ENCODE measurements around the gene ITGAE. TPM values are rescaled to one million over a fixed set of nuclear protein-coding genes. Genes with fewer than 3 reads are reported as not detected.

The ITGAE gene
- total and polyA plus RNA-seq, 4 donors: 16.0 to 57.0 (median 27.9) TPM

- ATAC-seq (ENCODE audit: low FRiP score): no peak
- intact Hi-C loops (cut with DNase I): no loop called here
- H3K4me1 ChIP-seq (ENCODE audit: control insufficient read depth in 1 of 2, insufficient read depth in 2 of 2, low read length in 2 of 2): no peaks in the 10 kb centered on the region
- WGBS, 2 donors: 86 to 88% methylated on average over 10 of the region's 10 CpGs
- H3K27ac ChIP-seq (ENCODE audit: low read depth in 1 of 2, low read length in 2 of 2): no peak overlapping the region
- H3K9me3 ChIP-seq (ENCODE audit: control insufficient read depth, low read length): no peaks in the 10 kb centered on the region
- no peak overlapping the region for H3K4me3 ChIP-seq (ENCODE audit: low read length in 2 of 2)
- no peak for DNase-seq
- H3K36me3 ChIP-seq (ENCODE audit: control insufficient read depth in 1 of 2, insufficient read depth in 2 of 2, low read length in 1 of 2): peaks cover 0 to 8% of the 10 kb centered on the region in 2 donors
- H3K27me3 ChIP-seq (ENCODE audit: control insufficient read depth in 1 of 2, insufficient read depth in 2 of 2, low read length in 1 of 2): no peaks in the 10 kb centered on the region
Observed at GRCh38 chr17:3812284-3812683, 11.3 kb upstream of the ITGAE start.

- H3K36me3 ChIP-seq (ENCODE audit: control insufficient read depth in 1 of 2, insufficient read depth in 2 of 2, low read length in 1 of 2): peaks cover 0 to 10% of the 10 kb centered on the region in 2 donors
- no peak overlapping the region for H3K4me3 ChIP-seq (ENCODE audit: low read length in 2 of 2)
- DNase-seq (no peak), ATAC-seq (ENCODE audit: low FRiP score) (no peak)
- no peaks in the 10 kb centered on the region for H3K4me1 ChIP-seq (ENCODE audit: control insufficient read depth in 1 of 2, insufficient read depth in 2 of 2, low read length in 2 of 2)
- H3K27ac ChIP-seq (ENCODE audit: low read depth in 1 of 2, low read length in 2 of 2): no peak overlapping the region
- no peaks in the 10 kb centered on the region for H3K27me3 ChIP-seq (ENCODE audit: control insufficient read depth in 1 of 2, insufficient read depth in 2 of 2, low read length in 1 of 2)
- WGBS, 2 donors: 90 to 91% methylated on average over 4 of the region's 4 CpGs
- H3K9me3 ChIP-seq (ENCODE audit: control insufficient read depth, low read length): no peaks in the 10 kb centered on the region
- intact Hi-C loops (cut with DNase I): no loop called here
Observed at GRCh38 chr17:3810019-3810418, 9.0 kb upstream of the ITGAE start.

GRCh38 chr17:3809135-3809534, 8.1 kb upstream of the ITGAE start:
- no peaks in the 10 kb centered on the region for H3K9me3 ChIP-seq (ENCODE audit: control insufficient read depth, low read length)
- intact Hi-C loops (cut with DNase I): no loop called here
- WGBS, 2 donors: 96 to 97% methylated on average over 4 of the region's 4 CpGs
- H3K36me3 ChIP-seq (ENCODE audit: control insufficient read depth in 1 of 2, insufficient read depth in 2 of 2, low read length in 1 of 2): peaks cover 0 to 10% of the 10 kb centered on the region in 2 donors
- H3K27ac ChIP-seq (ENCODE audit: low read depth in 1 of 2, low read length in 2 of 2): no peak overlapping the region
- no peak for ATAC-seq (ENCODE audit: low FRiP score)
- H3K4me1 ChIP-seq (ENCODE audit: control insufficient read depth in 1 of 2, insufficient read depth in 2 of 2, low read length in 2 of 2): no peaks in the 10 kb centered on the region
- no peak overlapping the region for H3K4me3 ChIP-seq (ENCODE audit: low read length in 2 of 2)
- H3K27me3 ChIP-seq (ENCODE audit: control insufficient read depth in 1 of 2, insufficient read depth in 2 of 2, low read length in 1 of 2): no peaks in the 10 kb centered on the region
- DNase-seq: no peak

GRCh38 chr17:3808701-3809100, 7.7 kb upstream of the ITGAE start:
- Histone ChIP-seq H3K4me1 (ENCODE audit: control insufficient read depth in 1 of 2, insufficient read depth in 2 of 2, low read length in 2 of 2) (no peaks in the 10 kb centered on the region), H3K4me3 (ENCODE audit: low read length in 2 of 2) (no peak overlapping the region), H3K27ac (ENCODE audit: low read depth in 1 of 2, low read length in 2 of 2) (no peak overlapping the region), H3K27me3 (ENCODE audit: control insufficient read depth in 1 of 2, insufficient read depth in 2 of 2, low read length in 1 of 2) (no peaks in the 10 kb centered on the region), H3K36me3 (ENCODE audit: control insufficient read depth in 1 of 2, insufficient read depth in 2 of 2, low read length in 1 of 2) (peaks cover 0 to 10% of the 10 kb centered on the region in 2 donors), H3K9me3 (ENCODE audit: control insufficient read depth, low read length) (no peaks in the 10 kb centered on the region)
- WGBS, 2 donors: 84 to 85% methylated on average over 7 of the region's 7 CpGs
- no peak for DNase-seq
- no peak for ATAC-seq (ENCODE audit: low FRiP score)
- intact Hi-C loops (cut with DNase I): no loop called here

GRCh38 chr17:3805581-3805980, 4.6 kb upstream of the ITGAE start:
- no peaks in the 10 kb centered on the region for H3K27me3 ChIP-seq (ENCODE audit: control insufficient read depth in 1 of 2, insufficient read depth in 2 of 2, low read length in 1 of 2)
- H3K4me3 ChIP-seq (ENCODE audit: low read length in 2 of 2): no peak overlapping the region
- intact Hi-C loops (cut with DNase I): no loop called here
- no peak for DNase-seq
- no peaks in the 10 kb centered on the region for H3K9me3 ChIP-seq (ENCODE audit: control insufficient read depth, low read length)
- WGBS, 2 donors: 96% methylated on average over 5 of the region's 5 CpGs
- ATAC-seq (ENCODE audit: low FRiP score): no peak
- H3K36me3 ChIP-seq (ENCODE audit: control insufficient read depth in 1 of 2, insufficient read depth in 2 of 2, low read length in 1 of 2): peaks cover 0 to 8% of the 10 kb centered on the region in 2 donors
- no peaks in the 10 kb centered on the region for H3K4me1 ChIP-seq (ENCODE audit: control insufficient read depth in 1 of 2, insufficient read depth in 2 of 2, low read length in 2 of 2)
- no peak overlapping the region for H3K27ac ChIP-seq (ENCODE audit: low read depth in 1 of 2, low read length in 2 of 2)

- H3K27me3 ChIP-seq (ENCODE audit: control insufficient read depth in 1 of 2, insufficient read depth in 2 of 2, low read length in 1 of 2): no peaks in the 10 kb centered on the region
- no peaks in the 10 kb centered on the region for H3K9me3 ChIP-seq (ENCODE audit: control insufficient read depth, low read length)
- no peaks in the 10 kb centered on the region for H3K4me1 ChIP-seq (ENCODE audit: control insufficient read depth in 1 of 2, insufficient read depth in 2 of 2, low read length in 2 of 2)
- WGBS, 2 donors: 57 to 59% methylated on average over 6 of the region's 6 CpGs
- peak in 1 of 2 donors; percentile 40 for DNase-seq
- intact Hi-C loops (cut with DNase I): no loop called here
- no peak overlapping the region for H3K4me3 ChIP-seq (ENCODE audit: low read length in 2 of 2)
- H3K27ac ChIP-seq (ENCODE audit: low read depth in 1 of 2, low read length in 2 of 2): no peak overlapping the region
- no peak for ATAC-seq (ENCODE audit: low FRiP score)
- H3K36me3 ChIP-seq (ENCODE audit: control insufficient read depth in 1 of 2, insufficient read depth in 2 of 2, low read length in 1 of 2): peaks cover 0 to 4% of the 10 kb centered on the region in 2 donors
Observed at GRCh38 chr17:3804503-3804931, 3.5 kb upstream of the ITGAE start.

GRCh38 chr17:3803308-3803640, 2.3 kb upstream of the ITGAE start:
- H3K27me3 ChIP-seq (ENCODE audit: control insufficient read depth in 1 of 2, insufficient read depth in 2 of 2, low read length in 1 of 2): no peaks in the 10 kb centered on the region
- 90 to 91% methylated on average over 5 of the region's 5 CpGs for WGBS, 2 donors
- no peaks in the 10 kb centered on the region for H3K9me3 ChIP-seq (ENCODE audit: control insufficient read depth, low read length)
- H3K27ac ChIP-seq (ENCODE audit: low read depth in 1 of 2, low read length in 2 of 2): no peak overlapping the region
- H3K4me3 ChIP-seq (ENCODE audit: low read length in 2 of 2): no peak overlapping the region
- intact Hi-C loops (cut with DNase I): no loop called here
- H3K36me3 ChIP-seq (ENCODE audit: control insufficient read depth in 1 of 2, insufficient read depth in 2 of 2, low read length in 1 of 2): peaks cover 0 to 4% of the 10 kb centered on the region in 2 donors
- ATAC-seq (ENCODE audit: low FRiP score) (no peak), DNase-seq (no peak)
- no peaks in the 10 kb centered on the region for H3K4me1 ChIP-seq (ENCODE audit: control insufficient read depth in 1 of 2, insufficient read depth in 2 of 2, low read length in 2 of 2)

GRCh38 chr17:3802461-3803307, 1.7 kb upstream of the ITGAE start:
- 74 to 78% methylated on average over 19 of the region's 19 CpGs for WGBS, 2 donors
- Histone ChIP-seq H3K4me1 (ENCODE audit: control insufficient read depth in 1 of 2, insufficient read depth in 2 of 2, low read length in 2 of 2) (no peaks in the 10 kb centered on the region), H3K4me3 (ENCODE audit: low read length in 2 of 2) (no peak overlapping the region), H3K27me3 (ENCODE audit: control insufficient read depth in 1 of 2, insufficient read depth in 2 of 2, low read length in 1 of 2) (no peaks in the 10 kb centered on the region), H3K9me3 (ENCODE audit: control insufficient read depth, low read length) (no peaks in the 10 kb centered on the region), H3K36me3 (ENCODE audit: control insufficient read depth in 1 of 2, insufficient read depth in 2 of 2, low read length in 1 of 2) (peaks cover 0 to 4% of the 10 kb centered on the region in 2 donors), H3K27ac (ENCODE audit: low read depth in 1 of 2, low read length in 2 of 2) (no peak overlapping the region)
- ATAC-seq (ENCODE audit: low FRiP score) (peak; percentile 59), DNase-seq (peak in 1 of 2 donors; percentile 61)
- intact Hi-C loops (cut with DNase I): no loop called here

- no peaks in the 10 kb centered on the region for H3K9me3 ChIP-seq (ENCODE audit: control insufficient read depth, low read length)
- no peaks in the 10 kb centered on the region for H3K4me1 ChIP-seq (ENCODE audit: control insufficient read depth in 1 of 2, insufficient read depth in 2 of 2, low read length in 2 of 2)
- no peaks in the 10 kb centered on the region for H3K36me3 ChIP-seq (ENCODE audit: control insufficient read depth in 1 of 2, insufficient read depth in 2 of 2, low read length in 1 of 2)
- no peaks in the 10 kb centered on the region for H3K27me3 ChIP-seq (ENCODE audit: control insufficient read depth in 1 of 2, insufficient read depth in 2 of 2, low read length in 1 of 2)
- intact Hi-C loops (cut with DNase I): no loop called here
- ATAC-seq (ENCODE audit: low FRiP score) (no peak), DNase-seq (peak in 1 of 2 donors; percentile 24)
- H3K4me3 ChIP-seq (ENCODE audit: low read length in 2 of 2): no peak overlapping the region
- WGBS, 2 donors: 90 to 92% methylated on average over 10 of the region's 10 CpGs
- no peak overlapping the region for H3K27ac ChIP-seq (ENCODE audit: low read depth in 1 of 2, low read length in 2 of 2)
Observed at GRCh38 chr17:3801792-3802191, 804 bp upstream of the ITGAE start.
